Epithelial cell of proximal tubule (primary cell): ENCODE results near the gene GALK2. TPM values are rescaled to one million over a fixed set of nuclear protein-coding genes. Genes with fewer than 3 reads are reported as not detected.

Source experiments
- DNase-seq: peaks from one replicate; pipeline ENCODE4 v3.0.0-alpha.2; 2011; ENCODE audit warnings: low read depth
- H3K4me3 ChIP-seq: 2 replicates; pipeline ENCODE4 v1.5.1; 2011; ENCODE audit warnings: low read depth, mild to moderate bottlenecking, low read length
- CTCF ChIP-seq: conservative IDR thresholded peaks from 2 replicates; pipeline ENCODE4 v1.5.1; 2012; ENCODE audit warnings: low read depth, mild to moderate bottlenecking, low read length
- total RNA-seq: library from RNA; depleted of rRNA; stranded (reverse); fragments of >200 nt; gene quantifications from 2 replicates; pipeline ENCODE4 v1.2.3, GENCODE V29; 2015

GALK2 gene
- total RNA-seq, 1 donor from 2014 or later, result 37.6 TPM

- TF ChIP-seq CTCF, result peak; percentile 52
- DNase-seq, result peak; percentile 48
- H3K4me3 ChIP-seq, result no peak overlapping the region
Observed at GRCh38 chr15:49215768-49216739, 46.0 kb downstream of the GALK2 start.

DNA sequence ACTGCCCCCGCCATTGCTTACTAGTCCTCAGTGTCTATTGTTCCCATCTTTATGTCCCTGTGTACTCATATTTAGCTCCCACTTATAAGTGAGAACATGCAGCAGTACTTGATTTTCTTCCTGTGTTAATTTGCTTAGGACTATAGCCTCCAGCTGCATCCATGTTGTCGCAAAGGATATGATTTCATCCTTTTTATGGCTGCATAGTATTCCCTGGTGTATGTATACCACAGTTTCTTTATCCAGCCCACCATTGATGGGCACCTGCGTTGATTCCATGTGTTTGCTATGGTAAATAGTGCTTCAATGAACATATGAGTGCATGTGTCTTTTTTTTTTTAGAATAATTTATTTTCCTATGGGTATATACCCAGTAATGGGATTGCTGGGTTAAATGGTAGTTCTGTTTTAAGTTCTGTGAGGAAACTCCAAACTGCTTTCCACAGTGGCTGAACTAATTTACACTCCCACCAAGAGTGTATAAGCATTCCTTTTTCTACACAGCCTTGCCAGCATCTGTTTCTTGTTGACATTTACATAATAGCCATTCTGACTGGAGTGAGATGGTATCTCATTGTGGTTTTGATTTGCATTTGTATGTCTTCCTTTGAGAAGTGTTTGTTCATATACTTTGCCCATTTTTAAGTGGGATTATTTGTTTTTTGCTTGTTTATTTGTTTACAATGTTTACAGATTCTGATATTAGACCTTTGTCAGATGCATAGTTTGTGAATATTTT lies 53.7 kb downstream of the GALK2 start:
- DNase-seq, result no peak
- TF ChIP-seq CTCF, result no peak
- no peak overlapping the region for H3K4me3 ChIP-seq

DNA sequence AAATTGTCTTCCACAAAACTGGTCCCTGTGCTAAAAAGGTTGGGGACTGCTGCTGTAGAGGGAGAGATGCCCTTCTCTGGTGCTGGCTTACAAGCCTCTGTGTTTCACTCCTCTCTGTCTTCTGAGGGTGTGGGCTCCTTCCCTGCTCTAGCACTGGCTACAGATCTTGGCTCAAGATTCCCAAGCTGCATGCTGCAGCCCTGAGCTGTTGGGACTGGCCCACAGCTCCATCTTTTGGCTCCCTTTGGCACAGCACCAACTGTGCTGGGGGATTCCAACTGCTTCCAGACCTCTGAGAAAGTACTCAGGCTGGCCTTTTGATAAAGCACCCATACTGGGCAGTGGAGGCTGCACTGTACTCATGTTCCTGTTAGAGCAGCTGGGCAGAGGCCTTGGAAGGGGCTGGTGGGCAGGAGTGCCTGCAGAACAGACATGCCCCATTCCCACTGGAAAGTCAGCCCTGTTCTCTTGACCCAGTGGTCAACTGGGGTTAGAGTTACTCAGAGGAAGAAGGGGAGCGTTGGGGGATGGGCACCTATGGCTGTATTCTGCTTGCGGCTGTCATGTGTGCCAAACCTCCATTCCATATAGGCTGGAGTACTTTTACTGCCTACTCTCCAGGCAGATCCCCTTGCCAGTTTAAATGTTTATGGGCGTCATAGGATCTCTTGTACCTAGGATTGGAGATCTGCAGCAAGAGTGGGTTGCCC lies 55.7 kb downstream of the GALK2 start:
- no peak overlapping the region for H3K4me3 ChIP-seq
- DNase-seq, result no peak
- peak; percentile 58 for TF ChIP-seq CTCF

- DNase-seq, result no peak
- TF ChIP-seq CTCF, result no peak
- no peak overlapping the region for H3K4me3 ChIP-seq
Observed at GRCh38 chr15:49227602-49228001, 57.6 kb downstream of the GALK2 start.

DNA sequence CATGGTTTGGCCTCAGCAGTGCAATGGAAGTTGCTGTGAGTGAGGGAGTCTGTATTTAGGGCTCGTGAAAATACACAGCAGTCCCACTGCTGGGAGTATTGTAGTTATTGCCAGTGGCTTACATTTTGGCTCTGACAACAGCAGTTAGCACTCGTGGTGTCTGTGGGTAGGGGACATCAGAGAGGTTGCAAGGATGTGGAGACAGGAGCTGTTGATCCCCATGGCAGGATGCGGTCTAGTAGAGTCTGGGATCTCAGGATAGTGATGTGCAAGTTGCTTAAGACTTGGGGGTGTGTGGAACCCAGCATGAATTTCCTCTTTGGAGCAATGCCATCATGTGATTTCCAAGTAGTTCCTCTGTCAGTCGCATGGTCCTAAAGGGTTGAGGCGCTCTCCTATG lies 59.9 kb downstream of the GALK2 start:
- H3K4me3 ChIP-seq, result no peak overlapping the region
- DNase-seq, result no peak
- TF ChIP-seq CTCF, result no peak

- TF ChIP-seq CTCF, result no peak
Observed at GRCh38 chr15:49232236-49232806, 62.3 kb downstream of the GALK2 start.

More at GRCh38 chr15:49232236-49232806, 62.3 kb downstream of the GALK2 start:
- no peak for DNase-seq
- no peak overlapping the region for H3K4me3 ChIP-seq
